Stimulated activated CD4-positive, alpha-beta T cell treated with anti-CD3 and anti-CD28 coated beads, Interleukin-4, amount 100 ng/mL, for 4 hours (primary cell): Measurements from ENCODE around the gene PRR33.

Experiments
- DNase-seq, 2 experiments: peaks; one replicate each; pipeline ENCODE4 v3.0.0-alpha.2; 2020

Gene PRR33

DNA sequence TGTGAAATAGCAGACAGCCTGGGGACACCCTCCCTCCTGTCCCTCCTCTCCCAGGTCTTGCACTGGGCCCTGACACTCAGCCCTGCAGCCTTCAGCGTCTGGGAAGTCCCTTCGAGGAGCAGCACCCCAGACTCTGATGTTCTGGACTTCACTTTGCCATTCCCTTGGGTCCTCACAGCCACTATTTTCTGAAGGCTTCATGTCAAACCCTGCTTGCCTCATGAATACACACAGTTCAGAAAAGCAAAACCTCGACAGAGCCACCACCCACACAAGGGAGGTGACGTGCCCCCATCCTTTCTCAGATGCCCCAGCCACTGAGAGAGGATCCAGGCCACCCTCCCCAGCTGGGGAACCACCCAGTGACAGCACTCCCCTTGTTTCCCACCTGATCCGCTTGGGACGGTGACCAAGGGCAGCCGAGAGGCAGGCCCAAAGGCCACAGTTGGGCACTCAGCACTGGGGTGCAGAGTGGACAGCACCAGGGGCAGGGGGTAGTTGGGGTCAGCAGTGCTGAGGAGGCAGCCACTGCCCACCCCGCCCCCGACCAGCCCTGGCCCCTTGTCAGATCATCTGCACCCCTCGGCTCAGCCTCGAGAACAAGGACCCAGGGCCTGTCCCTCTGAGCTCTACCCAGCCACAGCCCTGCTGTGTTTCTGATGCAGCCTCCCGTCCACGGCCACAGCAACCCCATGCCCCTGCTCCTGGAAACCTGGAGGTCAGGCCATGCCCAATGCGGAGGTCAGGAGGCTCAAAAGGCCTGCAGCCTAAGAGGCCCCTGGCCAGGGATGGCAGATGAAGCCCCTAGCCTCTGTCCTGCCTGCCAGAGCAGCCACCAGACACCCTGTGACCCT, 24.7 kb upstream of the PRR33 start:
- no peak for DNase-seq

GRCh38 chr11:1915795-1916131, 24.1 kb upstream of the PRR33 start:
- DNase-seq = no peak

- DNase-seq = no peak
These were observed 21.8 kb upstream of the PRR33 start for GRCh38 chr11:1913271-1914060.

DNA sequence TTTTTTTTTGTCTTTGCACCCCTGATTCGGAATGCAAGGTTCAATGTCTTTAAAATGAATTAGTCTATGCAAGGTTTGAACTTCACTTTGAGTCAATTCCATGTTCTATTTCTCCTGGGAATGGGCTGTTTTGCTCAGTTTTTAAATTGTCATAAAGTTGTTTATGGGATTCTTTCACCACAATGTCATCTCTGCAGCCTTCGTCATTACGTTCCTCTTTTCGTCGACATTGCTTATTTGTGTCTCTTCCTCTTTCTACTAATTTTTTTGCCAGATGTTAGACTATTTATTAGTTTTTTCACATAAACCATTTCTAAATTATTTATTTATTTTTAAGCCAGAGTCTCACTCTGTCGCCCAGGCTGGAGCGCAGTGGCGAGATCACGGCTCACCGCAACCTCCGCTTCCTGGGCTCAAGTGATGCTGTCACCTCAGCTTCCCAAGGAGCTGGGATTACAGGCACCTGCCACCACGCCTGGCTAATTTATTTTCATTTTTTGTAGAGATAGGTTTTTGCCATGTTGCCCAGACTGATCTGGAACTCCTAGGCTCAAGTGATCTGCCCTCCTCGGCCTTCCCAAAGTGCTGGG, 20.7 kb upstream of the PRR33 start:
- DNase-seq = no peak

DNA sequence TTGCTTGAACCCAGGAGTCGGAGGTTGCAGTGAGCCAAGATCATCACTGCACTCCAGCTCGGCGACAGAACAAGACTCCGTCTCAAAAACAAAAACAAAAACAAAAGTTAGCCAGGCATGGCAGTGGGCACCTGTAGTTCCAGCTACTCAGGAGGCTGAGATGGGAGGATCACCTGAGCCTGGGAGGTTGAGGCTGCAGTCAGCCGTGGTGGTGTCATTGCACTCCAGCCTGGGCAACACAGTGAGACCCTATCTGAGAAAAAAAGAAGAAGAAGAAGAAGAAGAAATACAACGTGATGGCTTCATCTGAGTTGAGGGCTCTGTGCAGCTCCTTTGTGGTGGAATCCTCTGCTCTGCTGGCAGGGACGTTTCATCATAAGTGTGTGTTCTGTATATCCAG, 17.8 kb upstream of the PRR33 start:
- DNase-seq = no peak

GRCh38 chr11:1908618-1909017, 16.9 kb upstream of the PRR33 start:
- no peak for DNase-seq

GRCh38 chr11:1906611-1907423, 15.1 kb upstream of the PRR33 start:
- no peak for DNase-seq

- no peak for DNase-seq
These were observed 14.5 kb upstream of the PRR33 start for GRCh38 chr11:1906181-1906580.

DNA sequence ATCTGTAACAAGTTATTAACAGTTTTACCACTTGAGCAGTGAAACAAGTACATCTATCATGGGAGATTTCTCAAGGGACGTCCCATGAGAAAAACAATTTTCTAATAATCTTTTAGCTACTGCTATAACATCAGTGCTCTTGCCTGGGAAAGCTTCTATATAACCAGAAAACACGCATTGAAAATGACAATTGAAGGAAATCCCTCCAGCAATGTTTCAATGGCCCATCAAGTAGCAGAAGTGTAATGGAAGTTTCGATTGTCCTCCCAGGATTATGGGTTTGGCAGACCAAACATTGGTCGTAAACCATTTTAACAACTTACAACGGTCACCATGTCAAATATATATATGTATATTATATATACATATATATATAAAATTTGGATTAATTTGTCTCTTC, 8.0 kb upstream of the PRR33 start:
- no peak for DNase-seq

- DNase-seq = no peak
These were observed 7.4 kb upstream of the PRR33 start for GRCh38 chr11:1899090-1899489.

- no peak for DNase-seq
These were observed 5.2 kb upstream of the PRR33 start for GRCh38 chr11:1896923-1897322.

DNA sequence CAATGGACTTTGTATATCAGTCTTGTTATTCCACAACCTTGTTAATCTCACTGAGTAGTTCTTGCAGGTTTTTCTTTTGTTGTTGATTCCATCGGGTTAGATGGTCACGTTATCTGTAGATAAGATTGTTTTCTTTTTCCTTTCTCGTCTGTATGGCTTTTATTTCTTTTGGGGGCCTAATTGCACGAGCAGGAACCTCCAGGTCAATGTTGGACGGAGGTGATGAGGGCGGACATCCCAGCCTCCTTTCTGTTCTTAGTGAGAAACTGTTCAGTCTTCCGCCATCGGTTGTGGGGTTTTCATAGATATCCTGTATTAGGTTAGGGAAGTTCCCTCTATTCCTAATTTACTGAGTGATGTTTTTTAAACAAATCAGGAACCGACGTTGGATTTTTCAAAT, 4.8 kb upstream of the PRR33 start:
- DNase-seq = no peak

DNA sequence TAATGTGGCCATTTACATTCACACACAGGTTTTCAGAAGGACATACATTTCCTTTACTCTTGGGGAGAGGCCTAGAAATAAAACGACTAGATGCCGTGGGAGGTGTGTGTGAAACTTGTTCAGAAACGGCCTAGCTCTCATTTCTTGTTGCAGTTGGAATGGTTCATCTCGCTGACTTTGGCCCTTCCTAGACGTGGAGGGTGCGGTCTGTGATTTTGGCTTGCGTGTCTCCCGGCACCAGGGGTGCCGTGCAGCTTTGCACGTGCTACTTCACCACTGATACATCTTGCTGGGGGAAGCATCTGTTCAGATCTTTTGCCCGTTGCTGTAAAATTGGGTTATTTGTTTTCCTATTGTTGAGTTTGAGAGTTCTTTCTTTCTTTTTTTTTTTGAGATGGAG, 3.1 kb upstream of the PRR33 start:
- no peak for DNase-seq

GRCh38 chr11:1893581-1894359, 2.1 kb upstream of the PRR33 start:
- no peak for DNase-seq

- DNase-seq = no peak
These were observed 863 bp upstream of the PRR33 start for GRCh38 chr11:1892558-1892957.

DNA sequence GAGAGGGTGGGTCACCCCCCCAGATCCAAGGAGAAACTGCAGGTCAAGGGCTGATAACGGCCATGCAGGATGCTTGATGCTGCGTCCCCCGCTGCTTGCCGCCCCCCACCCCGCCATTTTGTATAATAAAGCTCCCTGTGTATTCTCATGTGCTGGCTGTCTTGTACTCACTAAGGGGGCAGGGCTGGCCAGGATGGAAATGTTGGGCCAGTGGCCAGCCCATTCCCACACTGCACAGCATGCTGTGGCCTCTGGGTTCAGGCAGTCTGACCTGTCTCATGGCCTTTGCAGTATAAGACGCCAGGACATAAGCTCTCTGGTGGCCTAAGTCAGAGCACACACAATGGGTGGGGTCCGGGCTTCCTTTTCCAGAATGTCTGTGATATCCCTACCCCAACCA, 421 bp upstream of the PRR33 start:
- no peak for DNase-seq

GRCh38 chr11:1890856-1891830, 552 bp downstream of the PRR33 start:
- DNase-seq = no peak

DNA sequence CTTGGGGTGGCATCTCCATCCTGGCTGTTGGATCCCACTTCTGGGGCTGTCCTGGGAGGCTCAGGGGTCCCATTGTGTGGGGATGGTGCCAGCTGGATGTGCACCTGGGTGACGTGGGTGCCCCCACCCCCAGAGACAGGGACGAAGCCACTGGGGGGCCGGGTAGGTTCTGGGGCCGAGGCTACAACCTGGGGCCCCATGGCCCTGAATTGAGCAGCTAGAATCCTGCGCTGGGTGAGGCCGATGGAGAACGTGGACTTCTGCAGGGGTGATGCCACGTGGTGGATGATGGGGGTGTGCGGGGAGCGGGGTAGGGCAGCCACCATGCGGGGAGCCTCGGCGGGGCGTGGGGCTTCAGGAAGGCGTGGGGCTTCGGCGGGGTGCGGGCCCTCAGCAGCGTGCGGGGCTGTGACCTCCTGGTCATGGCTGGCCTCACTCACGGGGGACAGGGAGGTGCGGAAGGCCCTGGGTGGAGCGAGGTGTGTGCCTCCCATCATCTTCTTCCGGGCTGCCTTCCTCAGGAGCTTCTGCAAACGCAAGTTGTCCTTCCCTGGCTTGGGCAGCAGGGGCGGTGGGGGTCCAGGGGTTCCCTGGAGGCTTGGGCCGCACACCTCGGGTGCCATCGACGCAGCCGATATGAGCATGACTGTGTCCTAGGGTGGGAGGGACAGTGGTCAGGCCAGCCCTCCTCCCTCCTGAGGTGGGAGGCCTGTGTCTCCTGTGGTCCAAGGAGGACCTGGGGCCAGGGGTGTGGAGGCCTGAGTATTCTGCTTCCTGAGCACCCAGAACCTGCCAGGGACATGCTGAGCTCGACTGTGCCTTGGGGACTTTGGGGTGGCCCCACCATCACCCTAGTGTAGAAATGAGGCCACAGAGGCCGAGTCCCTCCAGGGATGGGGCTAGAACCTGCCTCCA, 1.5 kb downstream of the PRR33 start:
- DNase-seq = no peak

DNA sequence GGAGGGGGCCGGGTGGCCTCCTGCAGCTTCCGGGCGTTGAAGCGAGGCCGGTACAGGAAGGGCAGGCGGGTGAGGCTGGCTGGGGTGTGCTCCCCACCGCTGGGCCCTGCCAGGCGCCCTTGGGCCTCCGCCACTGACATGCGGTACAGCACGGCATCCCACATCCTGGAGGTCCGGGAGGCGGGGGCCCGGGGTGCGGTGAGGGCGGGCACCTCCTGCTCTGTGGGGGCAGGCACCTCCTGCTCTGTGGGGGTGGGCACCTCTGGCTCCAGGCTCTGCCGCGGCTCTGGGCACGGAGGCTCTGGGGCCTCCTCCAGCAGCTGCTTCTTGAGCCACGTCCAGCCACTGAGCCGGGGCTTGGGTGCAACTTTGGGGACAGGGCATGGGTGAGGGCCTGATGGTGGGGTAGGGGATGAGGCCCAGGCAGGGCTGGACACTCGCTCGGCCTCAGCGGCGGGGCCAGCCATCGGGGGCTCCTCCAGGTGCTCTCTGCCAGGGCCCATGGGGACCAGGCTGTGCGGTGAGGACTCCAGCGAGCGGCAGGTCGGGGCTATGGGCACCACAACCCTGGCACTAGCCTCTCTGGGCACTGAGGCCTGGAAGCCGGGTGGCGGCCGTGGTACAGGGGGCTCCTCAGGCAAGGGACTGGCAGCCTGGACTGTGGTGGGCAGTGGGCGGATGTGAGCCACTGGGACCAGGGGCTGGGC, 2.3 kb downstream of the PRR33 start:
- DNase-seq = peak; percentile 59 to 70
